Breast epithelium (tissue), 3 donors: ENCODE data around the gene CLNK.

ENCODE experiments used
- CTCF ChIP-seq, 3 donors: fragments of 450-650 bp; IDR thresholded peaks; one replicate each; pipeline ENCODE4 v1.5.1; 2016 to 2017; ENCODE audit warnings: antibody characterized with exemption in 3 of 3, mild to moderate bottlenecking in 3 of 3, moderate library complexity in 3 of 3
- POLR2A ChIP-seq: fragments of 450-650 bp; IDR thresholded peaks from one replicate; pipeline ENCODE4 v1.6.1; 2016; ENCODE audit warnings: antibody characterized with exemption, mild to moderate bottlenecking, moderate library complexity

DNA sequence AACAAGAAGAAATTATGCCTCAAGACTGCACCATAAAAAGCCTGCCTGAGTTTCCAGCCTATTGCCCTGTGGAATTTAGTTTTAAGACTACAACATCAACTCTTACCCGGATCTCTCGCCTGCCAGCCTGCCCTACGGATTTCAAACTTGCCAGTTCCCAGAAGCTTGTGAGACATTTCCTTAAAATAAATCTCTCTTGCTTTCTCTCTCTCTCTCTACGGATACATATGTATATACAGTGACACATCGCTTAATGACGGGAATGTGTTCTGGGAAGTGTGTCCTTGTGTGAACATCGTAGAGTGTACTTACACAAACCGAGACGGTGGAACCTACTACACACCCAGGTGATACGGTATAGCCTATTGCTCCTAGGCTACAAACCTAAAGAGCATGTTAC, 79.5 kb downstream of the CLNK start:
- TF ChIP-seq CTCF (IDR thresholded peaks at IDR 0.05), result no peak
- TF ChIP-seq POLR2A, result no peak
